Adrenal gland (tissue), 12 donors: Measurements from ENCODE around the gene HLF. TPM values are rescaled to one million over a fixed set of nuclear protein-coding genes. Genes with fewer than 3 reads are reported as not detected.

Source experiments
- DNase-seq, 7 donors: peaks; one replicate each; pipeline ENCODE4 v3.0.0-alpha.2; 2019 to 2020
- H3K27ac ChIP-seq, 5 donors: fragments of 200-600 bp; sonication (generic) in 4 of 5; 1 replicate in 3 of 5; 2 replicates in 2 of 5; pipeline versions ENCODE4 v1.5.1 to v1.8.0; 2016 to 2020; ENCODE audit warnings: mild to moderate bottlenecking in 1 of 5
- H3K27me3 ChIP-seq: fragments of 200-600 bp; 2 replicates; pipeline ENCODE4 v1.8.0; 2021
- H3K36me3 ChIP-seq, 2 donors: fragments of 200-600 bp; replicated peaks in 1 of 2; 1 replicate in 1 of 2; 2 replicates in 1 of 2; pipeline versions ENCODE4 v1.5.1 to v1.8.0; 2018 to 2022
- H3K4me1 ChIP-seq, 2 donors: fragments of 200-600 bp; replicated peaks in 1 of 2; 1 replicate in 1 of 2; 2 replicates in 1 of 2; pipeline versions ENCODE4 v1.5.1 to v1.8.0; 2018 to 2021
- H3K4me3 ChIP-seq, 4 donors: fragments of 200-600 bp; sonication (generic) in 3 of 4; one replicate each; pipeline ENCODE4 v1.5.1; 2016 to 2018
- H3K9me3 ChIP-seq, 3 donors: fragments of 200-600 bp; sonication (generic) in 1 of 3; replicated peaks in 1 of 3; 1 replicate in 2 of 3; 2 replicates in 1 of 3; pipeline versions ENCODE4 v1.5.1 to v1.8.0; 2016 to 2021
- CTCF ChIP-seq, 6 experiments: fragments of 450-650 bp in 4 of 6; fragments of 200-600 bp in 2 of 6; sonication (generic) in 1 of 6; IDR thresholded peaks; 1 replicate in 5 of 6; 2 replicates in 1 of 6; pipeline versions ENCODE4 v1.5.1 to v1.8.0; 2016 to 2021; ENCODE audit warnings: antibody characterized with exemption in 6 of 6, mild to moderate bottlenecking in 2 of 6, moderate library complexity in 1 of 6
- POLR2A ChIP-seq, 2 donors: fragments of 450-650 bp; IDR thresholded peaks; one replicate each; pipeline ENCODE4 v1.6.1; 2017; ENCODE audit warnings: antibody characterized with exemption in 2 of 2, mild to moderate bottlenecking in 2 of 2, moderate library complexity in 1 of 2
- WGBS, 4 donors: extraction: QIAGEN DNeasy Blood & Tissue Kit in 2 of 4; methylation state at CpG; one replicate each; pipeline versions ENCODE4 v1.1.5 to v1.1.7; 2013 to 2017; 5-methylcytosine and 5-hydroxymethylcytosine counted together
- intact Hi-C, 2 donors: fragments of 100-400 bp; cut with DNase I; formaldehyde crosslinking; loops; one replicate each; pipeline versions ENCODE4 v1.14.1 to v1.15.0; 2022 to 2023
- polyA plus RNA-seq, 3 donors: library from polyadenylated mRNA; stranded (reverse); fragments of 200-250 nt in 2 of 3; fragments of 350-450 nt in 1 of 3; fragmentation: Illumina TruSeq in 1 of 3; extraction: RNeasy Lipid Tissue Mini Kit (QIAGEN cat#74804) in 1 of 3; gene quantifications; one replicate each; pipeline ENCODE4 v1.2.3, GENCODE V29; 2013 to 2014
- total RNA-seq, 9 donors: library from RNA; depleted of rRNA in 4 of 9; stranded (reverse); fragments of >200 nt in 4 of 9; fragments of 120-200 nt in 1 of 9; fragmentation: NEBNext Ultra II Directional in 1 of 9; extraction: Animal tissue kit (Norgen Biotek cat#: 25700) in 1 of 9; gene quantifications; one replicate each; pipeline versions ENCODE4 v1.1.0 to v1.2.4, GENCODE V29; 2013 to 2023
- donor health status: healthy with polysubstance abuse.
- donor health status: Bipolar disorder and iron deficiency.
- donor health status: DM: yes; HTN: yes; CAD: no.
- donor health status: DM: no; HTN: no; CAD: no.
- donor health status: DM: no; HTN: no; CAD: no.
- donor health status: DM: yes; HTN: yes; CAD: no.

The HLF gene
- total and polyA plus RNA-seq, 12 donors = 1.3 to 74.3 (median 27.0) TPM

- intact Hi-C loops = no loop called here
- DNase-seq = no peak
- Histone ChIP-seq H3K36me3 (peaks cover 0 to 17% of the 10 kb centered on the region in 2 donors), H3K27me3 (no peaks in the 10 kb centered on the region), H3K9me3 (no peaks in the 10 kb centered on the region), H3K4me3 (no peak overlapping the region), H3K27ac (no peak overlapping the region), H3K4me1 (peaks cover 0 to 11% of the 10 kb centered on the region in 2 donors)
- WGBS, 4 donors = 91 to 93% (median 92%) methylated on average over 23 of the region's 23 CpGs
- no peak for TF ChIP-seq POLR2A (IDR thresholded peaks at IDR 0.05)
- TF ChIP-seq CTCF (IDR thresholded peaks at IDR 0.05) = no peak
Observed at GRCh38 chr17:55320594-55321426, 56.0 kb downstream of the HLF start.

- H3K4me3 ChIP-seq = no peak overlapping the region
- no peak for DNase-seq
- intact Hi-C loops = no loop called here
- H3K27me3 ChIP-seq = no peaks in the 10 kb centered on the region
- TF ChIP-seq CTCF (IDR thresholded peaks at IDR 0.05) (no peak), POLR2A (IDR thresholded peaks at IDR 0.05) (no peak)
- H3K27ac ChIP-seq = no peak overlapping the region
- peaks cover 0 to 13% of the 10 kb centered on the region in 2 donors for H3K4me1 ChIP-seq
- H3K36me3 ChIP-seq = peaks cover 0 to 17% of the 10 kb centered on the region in 2 donors
- WGBS, 4 donors = 70 to 77% (median 76%) methylated on average over 6 of the region's 6 CpGs
- no peaks in the 10 kb centered on the region for H3K9me3 ChIP-seq
Observed at GRCh38 chr17:55321427-55322060, 56.8 kb downstream of the HLF start.

- intact Hi-C loops = no loop called here
- Histone ChIP-seq H3K27me3 (no peaks in the 10 kb centered on the region), H3K36me3 (peaks cover 0 to 17% of the 10 kb centered on the region in 2 donors), H3K4me3 (no peak overlapping the region), H3K4me1 (peaks cover 0 to 13% of the 10 kb centered on the region in 2 donors), H3K27ac (no peak overlapping the region), H3K9me3 (no peaks in the 10 kb centered on the region)
- no peak for DNase-seq
- TF ChIP-seq CTCF (IDR thresholded peaks at IDR 0.05) (no peak), POLR2A (IDR thresholded peaks at IDR 0.05) (no peak)
- WGBS, 4 donors = 91 to 98% (median 96%) methylated on average over 11 of the region's 11 CpGs
Observed at GRCh38 chr17:55322453-55322985, 57.8 kb downstream of the HLF start.

GRCh38 chr17:55323518-55324295, 58.9 kb downstream of the HLF start:
- WGBS, 4 donors = 93 to 97% (median 95%) methylated on average over 7 of the region's 7 CpGs
- no peaks in the 10 kb centered on the region for H3K27me3 ChIP-seq
- H3K27ac ChIP-seq = no peak overlapping the region
- no peak overlapping the region for H3K4me3 ChIP-seq
- intact Hi-C loops = no loop called here
- peaks cover 0 to 13% of the 10 kb centered on the region in 2 donors for H3K4me1 ChIP-seq
- no peak for TF ChIP-seq CTCF (IDR thresholded peaks at IDR 0.05)
- TF ChIP-seq POLR2A (IDR thresholded peaks at IDR 0.05) = no peak
- H3K9me3 ChIP-seq = no peaks in the 10 kb centered on the region
- H3K36me3 ChIP-seq = peaks cover 0 to 17% of the 10 kb centered on the region in 2 donors
- no peak for DNase-seq
